Gastrocnemius medialis (tissue), 4 donors: ENCODE results near the gene BARX2.

Source experiments
- CTCF ChIP-seq, 5 experiments: fragments of 450-650 bp in 3 of 5; fragments of 200-600 bp in 2 of 5; sonication (generic) in 2 of 5; IDR thresholded peaks in 4 of 5; conservative IDR thresholded peaks in 1 of 5; 1 replicate in 4 of 5; 2 replicates in 1 of 5; pipeline ENCODE4 v1.5.1; 2016 to 2019; ENCODE audit warnings: antibody characterized with exemption in 5 of 5, mild to moderate bottlenecking in 3 of 5, moderate library complexity in 3 of 5
- POLR2A ChIP-seq, 2 donors: fragments of 450-650 bp; IDR thresholded peaks; one replicate each; pipeline ENCODE4 v1.6.1; 2017; ENCODE audit warnings: antibody characterized with exemption in 2 of 2, mild to moderate bottlenecking in 2 of 2, moderate library complexity in 2 of 2

GRCh38 chr11:129394709-129395108 lies 19.1 kb downstream of the BARX2 start:
- TF ChIP-seq CTCF (IDR thresholded peaks at IDR 0.05 in 4 of 5, conservative IDR thresholded peaks at IDR 0.05 in 1 of 5) (no peak), POLR2A (IDR thresholded peaks at IDR 0.05) (no peak)
